Erythroblast (primary cell): ENCODE data around the gene AKR1B15.
"Not testable (repeated sequence)": the region's sequence is repeated elsewhere in the genome, so short reads cannot be mapped to it uniquely, and the experiment has no call there.

Source experiments
- DNase-seq, 2 experiments: peaks; one replicate each; lab custom pipeline; 2025; lab: John Stamatoyannopoulos, UW
- GATA1 ChIP-seq: IDR thresholded peaks from 2 replicates; pipeline ENCODE4 v1.6.1; 2011; ENCODE audit warnings: low read depth, mild to moderate bottlenecking, control low read depth, low read length, moderate library complexity
- POLR2A ChIP-seq: IDR thresholded peaks from 2 replicates; pipeline ENCODE4 v1.6.1; 2011; ENCODE audit warnings: mild to moderate bottlenecking, low read length

AKR1B15 gene

DNA sequence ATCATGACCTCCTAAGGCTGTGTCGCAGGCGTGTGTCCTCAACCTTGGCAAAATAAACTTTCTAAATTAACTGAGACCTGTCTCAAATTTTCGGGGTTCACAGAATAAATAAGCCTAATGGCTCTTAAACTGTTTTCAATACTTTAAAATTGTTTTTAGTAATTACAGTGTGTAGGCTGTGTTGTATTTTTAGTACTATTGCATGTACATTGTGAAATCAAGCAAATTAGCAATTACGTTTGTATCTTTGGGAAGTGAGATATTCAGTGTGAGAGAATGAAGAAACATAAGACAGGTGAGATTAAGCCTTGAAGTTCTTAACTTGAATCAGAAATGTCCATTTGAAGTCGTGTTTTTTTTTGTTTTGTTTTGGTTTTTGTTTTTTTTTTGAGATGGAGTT is 26.3 kb upstream of the AKR1B15 start:
- TF ChIP-seq GATA1: no peak
- no peak for TF ChIP-seq POLR2A
- DNase-seq: no peak

DNA sequence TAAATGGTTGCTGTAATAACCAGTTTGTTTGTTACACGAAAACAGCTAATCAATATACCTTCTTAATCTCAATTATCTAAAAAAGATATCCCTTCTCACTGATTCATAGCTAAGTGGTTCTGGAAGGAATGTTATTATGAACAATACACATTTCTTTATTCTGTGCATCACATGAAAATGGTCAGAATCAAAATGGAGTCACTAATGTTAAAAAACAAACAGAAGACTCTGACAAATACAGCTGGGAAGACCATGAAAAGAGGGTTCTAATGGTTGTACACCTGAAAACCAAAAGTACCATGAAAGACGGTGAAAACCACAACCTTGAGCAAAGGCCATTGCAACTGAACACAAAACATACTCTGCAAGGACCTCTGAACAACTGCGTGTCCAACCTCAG is 23.5 kb upstream of the AKR1B15 start:
- DNase-seq: not testable (repeated sequence)

DNA sequence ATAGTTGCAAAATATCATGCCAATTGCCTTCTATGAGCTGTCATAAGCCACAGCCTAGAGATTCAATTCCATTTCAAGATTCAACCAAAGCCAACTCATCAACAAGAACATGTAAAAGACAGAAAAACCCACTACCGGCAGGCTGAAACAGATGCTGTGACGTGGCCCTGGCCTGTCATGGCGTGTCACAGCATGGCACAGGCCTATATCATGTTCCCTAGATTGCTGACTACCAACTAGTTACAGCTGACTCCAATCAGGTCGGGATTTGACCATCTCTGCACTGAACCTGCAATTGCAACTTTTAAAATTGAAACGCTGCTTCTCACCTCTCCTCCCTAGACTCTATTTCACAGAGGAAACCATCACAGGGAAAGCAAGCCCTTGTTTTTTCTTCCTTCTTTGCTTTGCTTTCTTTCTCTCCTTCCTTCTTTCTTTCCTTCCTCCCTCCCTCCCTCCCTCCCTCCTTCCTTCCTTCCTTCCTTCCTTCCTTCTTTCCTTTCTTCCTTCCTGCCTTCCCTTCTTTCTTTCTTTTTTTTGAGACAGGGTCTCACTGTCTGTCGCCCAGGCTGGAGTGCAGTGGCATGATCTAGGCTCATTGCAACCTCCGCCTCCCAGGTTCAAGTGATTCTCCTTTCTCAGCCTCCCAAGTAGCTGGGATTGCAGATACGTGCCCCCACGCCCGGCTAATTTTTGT is 22.2 kb upstream of the AKR1B15 start:
- not testable (repeated sequence) for DNase-seq

GRCh38 chr7:134527979-134528371 is 20.9 kb upstream of the AKR1B15 start:
- no peak for TF ChIP-seq GATA1
- TF ChIP-seq POLR2A: no peak
- no peak for DNase-seq

GRCh38 chr7:134528749-134529148 is 20.2 kb upstream of the AKR1B15 start:
- DNase-seq: no peak
- TF ChIP-seq GATA1: no peak
- TF ChIP-seq POLR2A: no peak

- no peak for DNase-seq
- TF ChIP-seq POLR2A (no peak), GATA1 (no peak)
Measured at GRCh38 chr7:134530460-134530859, 18.4 kb upstream of the AKR1B15 start.

DNA sequence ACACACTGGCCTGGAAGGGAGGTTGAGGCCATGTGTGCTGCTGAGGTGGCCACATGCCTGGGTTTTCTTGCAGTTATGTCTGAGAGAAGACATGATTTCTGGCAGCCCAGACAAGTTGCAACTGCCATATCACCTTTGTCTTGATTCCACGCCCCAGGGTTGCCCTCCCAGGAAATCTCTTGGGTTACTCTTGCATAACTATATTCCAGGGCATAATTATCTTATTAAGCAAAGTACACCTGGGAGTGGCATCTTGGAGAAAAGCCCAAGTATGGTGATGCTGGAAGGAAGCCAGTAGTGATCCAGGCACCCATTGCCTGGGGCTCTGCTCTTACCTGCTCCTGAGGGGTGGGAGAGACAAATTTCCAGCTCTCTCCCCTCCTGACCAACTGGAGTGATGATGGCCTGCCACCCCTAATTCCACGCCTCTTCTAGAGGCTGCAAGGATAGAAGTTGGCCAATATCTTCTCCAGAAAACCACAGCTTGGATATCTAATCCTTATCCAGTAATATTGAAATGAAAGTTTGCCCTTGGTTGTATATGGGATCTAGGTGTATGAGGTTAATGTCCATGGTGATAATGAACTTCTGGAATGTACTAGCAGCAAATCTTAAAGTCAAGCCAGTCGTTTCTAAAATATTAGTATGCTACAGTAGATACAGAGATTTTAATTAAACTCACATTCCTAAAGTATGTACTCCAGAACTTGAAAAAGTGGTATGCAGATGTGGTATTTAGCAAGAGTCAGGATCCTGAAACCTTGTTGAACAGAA is 16.5 kb upstream of the AKR1B15 start:
- DNase-seq: no peak
- no peak for TF ChIP-seq GATA1
- no peak for TF ChIP-seq POLR2A

GRCh38 chr7:134532954-134533218 is 16.0 kb upstream of the AKR1B15 start:
- DNase-seq: no peak
- no peak for TF ChIP-seq GATA1
- TF ChIP-seq POLR2A: no peak

- no peak for DNase-seq
- TF ChIP-seq POLR2A (no peak), GATA1 (no peak)
Measured at GRCh38 chr7:134533288-134533771, 15.6 kb upstream of the AKR1B15 start.

GRCh38 chr7:134534633-134535032 is 14.3 kb upstream of the AKR1B15 start:
- no peak for DNase-seq
- TF ChIP-seq POLR2A: no peak
- no peak for TF ChIP-seq GATA1

DNA sequence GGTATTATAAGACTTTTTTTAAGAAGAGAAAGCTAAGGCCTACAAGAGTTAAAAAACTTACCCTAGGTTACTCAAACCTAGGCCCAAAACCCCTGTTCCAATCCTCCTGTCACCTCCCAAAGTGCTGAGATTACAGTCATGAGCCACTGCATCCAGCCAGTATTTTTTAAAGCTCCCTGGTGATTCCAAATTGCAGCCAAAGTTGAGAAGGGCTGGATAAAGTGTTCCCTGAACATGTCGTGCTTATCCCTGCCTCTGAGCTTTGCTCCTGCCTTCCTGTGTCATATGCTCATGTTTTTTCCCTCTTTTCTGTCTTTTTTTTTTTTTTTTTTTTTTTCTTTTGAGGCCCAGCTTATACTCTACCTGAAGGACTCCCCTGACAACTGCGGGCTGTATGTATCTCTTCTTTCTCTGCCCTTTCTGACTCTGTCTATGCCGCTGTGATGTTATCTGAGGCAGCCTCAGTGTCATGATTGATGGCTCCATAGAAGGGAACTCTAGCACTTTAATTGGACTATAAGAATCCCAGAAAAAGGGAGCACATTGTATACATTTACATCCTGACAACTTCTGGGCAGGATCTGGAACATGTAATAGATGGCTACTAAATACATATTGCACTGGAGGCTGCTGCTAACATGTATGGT is 13.5 kb upstream of the AKR1B15 start:
- DNase-seq: no peak
- TF ChIP-seq GATA1: no peak
- TF ChIP-seq POLR2A: no peak

- TF ChIP-seq POLR2A: no peak
- TF ChIP-seq GATA1: no peak
- DNase-seq: no peak
Measured at GRCh38 chr7:134535919-134536299, 13.0 kb upstream of the AKR1B15 start.

- DNase-seq: not testable (repeated sequence)
Measured at GRCh38 chr7:134536558-134536957, 12.4 kb upstream of the AKR1B15 start.

DNA sequence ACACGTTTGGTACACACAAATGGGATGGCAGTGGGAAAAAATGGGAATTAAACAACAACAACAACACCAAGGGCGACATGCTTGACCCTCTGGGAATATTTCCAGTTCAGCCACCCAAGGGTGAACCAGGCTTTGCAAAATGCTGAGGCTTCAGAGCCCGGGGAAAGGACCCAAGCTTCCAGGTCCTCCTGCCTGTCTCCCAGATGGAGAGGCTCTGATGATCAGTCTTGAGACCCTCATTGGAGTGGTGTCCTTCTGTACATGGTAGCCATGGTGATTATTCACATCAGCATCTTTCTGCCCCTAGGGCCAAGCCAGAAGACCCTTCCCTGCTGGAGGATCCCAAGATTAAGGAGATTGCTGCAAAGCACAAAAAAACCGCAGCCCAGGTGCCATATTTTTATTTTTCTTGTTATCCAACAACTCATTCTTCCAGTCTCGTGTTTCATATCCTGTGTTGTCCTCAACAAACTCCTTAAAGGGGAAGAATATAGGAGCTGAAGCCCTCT is 11.6 kb upstream of the AKR1B15 start:
- DNase-seq: not testable (repeated sequence)
